Suprapubic skin (tissue), 4 donors: ENCODE measurements around the gene CARM1. TPM values are rescaled to one million over a fixed set of nuclear protein-coding genes. Genes with fewer than 3 reads are reported as not detected.

ENCODE experiments used
- DNase-seq, 2 donors: peaks; one replicate each; pipeline ENCODE4 v3.0.0-alpha.2; 2019; ENCODE audit warnings: low spot score in 2 of 2
- H3K27ac ChIP-seq: fragments of 200-600 bp; sonication (generic); one replicate; pipeline ENCODE4 v1.5.1; 2019
- H3K27me3 ChIP-seq: fragments of 200-600 bp; sonication (generic); one replicate; pipeline ENCODE4 v1.5.1; 2019
- H3K36me3 ChIP-seq: fragments of 200-600 bp; sonication (generic); one replicate; pipeline ENCODE4 v1.5.1; 2019
- H3K4me1 ChIP-seq: fragments of 200-600 bp; sonication (generic); one replicate; pipeline ENCODE4 v1.5.1; 2019
- H3K4me3 ChIP-seq: fragments of 200-600 bp; sonication (generic); one replicate; pipeline ENCODE4 v1.5.1; 2019; ENCODE audit warnings: mild to moderate bottlenecking
- H3K9me3 ChIP-seq: fragments of 200-600 bp; sonication (generic); one replicate; pipeline ENCODE4 v1.5.1; 2019
- EP300 ChIP-seq: sonication (generic); formaldehyde crosslinking; IDR thresholded peaks from one replicate; pipeline ENCODE4 v1.6.1; 2017; ENCODE audit warnings: antibody characterized with exemption
- POLR2A ChIP-seq, 2 donors: fragments of 450-650 bp; IDR thresholded peaks; one replicate each; pipeline ENCODE4 v1.6.1; 2017; ENCODE audit warnings: antibody characterized with exemption in 2 of 2, mild to moderate bottlenecking in 2 of 2, moderate library complexity in 2 of 2
- POLR2AphosphoS5 ChIP-seq, 3 donors: sonication (generic); formaldehyde crosslinking; IDR thresholded peaks; one replicate each; pipeline ENCODE4 v1.6.1; 2017; ENCODE audit warnings: antibody characterized with exemption in 3 of 3
- whole genome bisulfite sequencing: methylation state at CpG from one replicate; pipeline ENCODE4 v1.1.5; 2018; 5-methylcytosine and 5-hydroxymethylcytosine counted together
- total RNA-seq, 4 donors: library from RNA; depleted of rRNA; stranded (reverse); fragments of >200 nt; gene quantifications; one replicate each; pipeline ENCODE4 v1.1.0, GENCODE V29; 2016
- TF ChIP-seq, protein P1 (sequence below), 2 donors: fragments of 200-600 bp in 1 of 2; fragments of 450-650 bp in 1 of 2; sonication (generic) in 1 of 2; IDR thresholded peaks; one replicate each; pipeline ENCODE4 v1.5.1; 2016 to 2019; ENCODE audit warnings: antibody characterized with exemption in 2 of 2, mild to moderate bottlenecking in 1 of 2, moderate library complexity in 1 of 2

Gene CARM1
- total RNA-seq, 4 donors from 2014 or later = 19.8 to 26.6 (median 23.2) TPM

DNA sequence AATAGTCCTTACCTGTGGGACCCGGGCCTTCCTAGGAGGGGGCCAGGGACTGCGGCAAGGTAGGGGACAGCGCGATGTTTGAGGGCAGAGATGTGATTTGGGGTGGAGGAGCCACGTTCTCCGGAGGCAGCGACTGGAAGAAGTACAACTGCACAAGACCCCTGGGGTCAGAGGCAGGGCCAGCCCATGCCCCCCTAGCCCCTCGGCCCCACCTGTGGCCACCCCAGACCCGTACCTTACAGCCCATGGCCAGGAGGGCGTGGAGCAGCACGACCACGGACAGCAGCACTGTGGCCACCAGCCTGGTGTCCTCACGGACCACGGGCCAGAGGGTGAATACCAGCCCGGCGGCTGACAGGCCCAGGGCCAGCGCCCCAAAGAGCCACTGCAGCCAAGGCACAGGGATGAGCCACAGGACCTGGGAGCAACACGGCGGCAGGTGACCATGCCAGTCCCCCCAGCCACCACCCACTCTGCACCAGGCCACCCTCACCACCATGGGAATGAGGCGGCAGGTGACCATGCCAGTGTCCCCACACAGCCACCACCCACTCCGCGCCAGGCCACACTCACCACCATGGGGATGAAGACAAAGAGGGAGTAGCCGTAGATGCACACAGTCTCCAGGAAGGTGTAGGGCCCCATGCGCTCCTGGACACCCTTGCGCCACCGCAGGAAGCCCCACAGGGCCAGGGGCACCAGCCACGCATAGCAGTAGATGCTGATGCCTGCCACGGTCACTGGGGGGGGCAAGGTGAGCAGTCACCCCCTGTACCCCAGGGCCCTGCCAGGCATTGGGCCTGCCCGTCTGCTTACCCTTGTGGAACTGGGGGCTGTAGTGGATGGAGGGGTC, 52.1 kb downstream of the CARM1 start:
- Histone ChIP-seq H3K27me3 (no peaks in the 10 kb centered on the region), H3K36me3 (peaks cover 66% of the 10 kb centered on the region), H3K4me3 (no peak overlapping the region), H3K4me1 (peaks cover 12% of the 10 kb centered on the region), H3K9me3 (no peaks in the 10 kb centered on the region), H3K27ac (no peak overlapping the region)
- WGBS = 87% methylated on average over 7 of the region's 29 CpGs
- no peak for DNase-seq
- TF ChIP-seq POLR2AphosphoS5 (IDR thresholded peaks at IDR 0.05) (no peak), EP300 (no peak), POLR2A (IDR thresholded peaks at IDR 0.05) (no peak)
- TF ChIP-seq, protein P1, sequence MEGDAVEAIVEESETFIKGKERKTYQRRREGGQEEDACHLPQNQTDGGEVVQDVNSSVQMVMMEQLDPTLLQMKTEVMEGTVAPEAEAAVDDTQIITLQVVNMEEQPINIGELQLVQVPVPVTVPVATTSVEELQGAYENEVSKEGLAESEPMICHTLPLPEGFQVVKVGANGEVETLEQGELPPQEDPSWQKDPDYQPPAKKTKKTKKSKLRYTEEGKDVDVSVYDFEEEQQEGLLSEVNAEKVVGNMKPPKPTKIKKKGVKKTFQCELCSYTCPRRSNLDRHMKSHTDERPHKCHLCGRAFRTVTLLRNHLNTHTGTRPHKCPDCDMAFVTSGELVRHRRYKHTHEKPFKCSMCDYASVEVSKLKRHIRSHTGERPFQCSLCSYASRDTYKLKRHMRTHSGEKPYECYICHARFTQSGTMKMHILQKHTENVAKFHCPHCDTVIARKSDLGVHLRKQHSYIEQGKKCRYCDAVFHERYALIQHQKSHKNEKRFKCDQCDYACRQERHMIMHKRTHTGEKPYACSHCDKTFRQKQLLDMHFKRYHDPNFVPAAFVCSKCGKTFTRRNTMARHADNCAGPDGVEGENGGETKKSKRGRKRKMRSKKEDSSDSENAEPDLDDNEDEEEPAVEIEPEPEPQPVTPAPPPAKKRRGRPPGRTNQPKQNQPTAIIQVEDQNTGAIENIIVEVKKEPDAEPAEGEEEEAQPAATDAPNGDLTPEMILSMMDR (IDR thresholded peaks at IDR 0.05) = no peak

DNA sequence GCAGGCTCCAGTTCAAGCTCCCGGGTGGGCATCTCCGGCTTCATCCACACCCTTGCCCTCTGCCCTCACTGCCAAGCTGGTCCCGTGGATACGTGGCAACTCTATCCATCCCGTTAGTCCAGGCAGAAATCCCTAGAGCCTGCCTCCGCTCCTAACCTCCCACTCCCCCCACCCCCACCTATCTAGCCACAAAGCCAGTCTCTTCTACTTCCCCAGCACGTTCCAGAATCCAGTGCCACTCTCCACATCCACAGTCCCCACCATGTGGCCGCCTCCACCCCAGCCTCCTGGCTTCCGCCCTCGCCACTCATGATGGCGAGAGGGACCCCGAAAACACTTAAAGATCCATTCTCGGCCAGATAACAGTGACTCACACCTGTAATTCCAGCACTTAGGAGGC, 53.2 kb downstream of the CARM1 start:
- H3K9me3 ChIP-seq = no peaks in the 10 kb centered on the region
- H3K36me3 ChIP-seq = peaks cover 54% of the 10 kb centered on the region
- 83% methylated on average over 13 of the region's 13 CpGs for WGBS
- no peak for DNase-seq
- H3K4me3 ChIP-seq = no peak overlapping the region
- no peaks in the 10 kb centered on the region for H3K27me3 ChIP-seq
- TF ChIP-seq, protein P1 (IDR thresholded peaks at IDR 0.05) = no peak
- peaks cover 19% of the 10 kb centered on the region for H3K4me1 ChIP-seq
- no peak overlapping the region for H3K27ac ChIP-seq

DNA sequence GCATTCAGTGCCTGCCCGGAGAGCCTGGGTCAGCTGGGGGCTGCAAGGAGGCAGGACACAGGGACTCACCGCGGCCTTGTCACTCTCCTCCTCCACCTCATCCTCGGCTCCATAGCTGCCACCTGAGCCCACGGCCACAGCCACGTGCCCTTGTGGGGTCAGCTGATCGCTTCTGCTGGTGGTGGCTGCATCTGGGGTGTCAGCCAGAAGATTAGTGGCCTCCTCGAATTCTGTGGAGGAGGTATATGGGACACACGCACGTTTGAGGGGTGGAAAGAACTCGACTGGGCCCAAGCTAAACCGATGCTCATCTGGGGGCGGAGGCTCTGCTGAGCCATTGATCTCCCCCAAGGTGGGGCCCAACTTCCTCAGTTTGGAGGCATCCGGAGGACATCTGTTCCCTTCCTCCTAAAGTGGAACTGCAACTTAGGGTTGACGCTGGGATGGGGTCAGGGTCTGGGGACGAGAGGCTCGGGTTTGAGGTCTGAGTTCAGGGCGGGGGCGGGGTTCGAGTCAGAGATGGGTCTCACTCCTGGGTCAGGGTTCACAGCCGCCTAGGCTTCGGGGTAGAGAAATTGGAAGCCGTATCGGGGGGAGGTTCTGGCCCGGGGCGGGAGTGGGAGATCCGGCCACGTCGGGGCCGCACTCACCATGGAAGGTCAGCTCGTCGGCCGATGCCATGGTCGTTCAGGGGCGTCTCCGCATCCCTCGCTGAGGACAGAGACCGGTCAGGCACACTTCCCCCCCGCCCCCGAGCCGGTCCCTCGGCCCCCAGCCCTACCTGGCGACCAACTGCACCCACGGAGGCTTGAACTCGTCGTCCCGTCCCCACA, 56.6 kb downstream of the CARM1 start:
- Histone ChIP-seq H3K27ac (peak overlapping the region; percentile 92), H3K27me3 (no peaks in the 10 kb centered on the region), H3K4me1 (peaks cover 34% of the 10 kb centered on the region), H3K9me3 (no peaks in the 10 kb centered on the region), H3K4me3 (peak overlapping the region; percentile 99), H3K36me3 (peaks cover 25% of the 10 kb centered on the region)
- DNase-seq = no peak
- no peak for TF ChIP-seq POLR2AphosphoS5 (IDR thresholded peaks at IDR 0.05)
- TF ChIP-seq, protein P1 (IDR thresholded peaks at IDR 0.05) = no peak
- no peak for TF ChIP-seq POLR2A (IDR thresholded peaks at IDR 0.05)
- no peak for TF ChIP-seq EP300
- WGBS = 2% methylated on average over 12 of the region's 47 CpGs

DNA sequence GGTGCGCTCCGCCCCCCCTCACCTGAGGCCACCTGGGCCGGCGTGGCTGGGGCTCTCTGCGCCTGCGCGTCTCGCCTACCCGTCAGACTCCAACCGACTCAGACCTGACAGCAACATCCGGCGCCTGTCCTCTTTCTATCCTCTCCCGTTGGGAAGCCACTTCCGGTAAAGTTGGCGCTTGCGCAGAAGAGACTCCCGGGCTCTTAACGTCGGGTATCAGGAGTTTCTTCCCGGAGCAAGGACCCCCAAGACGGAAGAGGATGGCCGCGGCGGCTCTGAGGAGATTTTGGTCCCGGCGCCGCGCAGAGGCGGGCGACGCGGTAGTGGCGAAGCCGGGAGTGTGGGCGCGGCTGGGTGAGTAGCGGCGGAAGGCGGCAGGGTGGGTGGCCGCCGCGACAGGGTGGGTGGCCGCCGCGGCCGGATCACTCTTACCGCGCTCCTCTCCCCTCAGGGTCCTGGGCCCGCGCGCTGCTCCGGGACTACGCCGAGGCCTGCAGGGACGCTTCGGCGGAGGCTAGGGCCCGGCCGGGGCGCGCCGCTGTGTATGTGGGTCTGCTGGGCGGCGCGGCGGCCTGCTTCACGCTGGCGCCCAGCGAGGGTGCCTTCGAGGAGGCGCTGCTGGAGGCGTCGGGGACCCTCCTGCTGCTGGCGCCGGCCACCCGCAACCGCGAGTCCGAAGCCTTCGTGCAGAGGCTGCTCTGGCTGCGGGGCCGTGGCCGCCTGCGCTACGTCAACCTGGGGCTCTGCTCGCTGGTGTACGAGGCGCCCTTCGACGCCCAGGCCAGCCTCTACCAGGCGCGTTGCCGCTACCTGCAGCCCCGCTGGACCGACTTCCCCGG, 57.4 kb downstream of the CARM1 start, which contains the start of the genes TIMM29 and YIPF2:
Gene TIMM29 (plus strand): TSS at position 249 of the 839 bp plus-strand sequence. CDS start 12 bp downstream, at position 261.
Gene YIPF2 (minus strand): TSS at position 77 of the 839 bp plus-strand sequence. CDS start 229 bp downstream, outside the sequence.
- H3K9me3 ChIP-seq = no peaks in the 10 kb centered on the region
- H3K4me3 ChIP-seq = peak within 1 kb of the TSS; percentile 99
- peak; percentile 97 to 98 for DNase-seq
- no peaks in the 10 kb centered on the region for H3K27me3 ChIP-seq
- peaks cover 34% of the 10 kb centered on the region for H3K4me1 ChIP-seq
- peaks cover 23% of the 10 kb centered on the region for H3K36me3 ChIP-seq
- under 1% methylated on average over 36 of the region's 96 CpGs for WGBS
- H3K27ac ChIP-seq = peak within 1 kb of the TSS; percentile 92
- no peak for TF ChIP-seq EP300
- TF ChIP-seq POLR2A (IDR thresholded peaks at IDR 0.05) = no peak
- peak in 2 of 3 donors; percentile 12 to 47 for TF ChIP-seq POLR2AphosphoS5 (IDR thresholded peaks at IDR 0.05)
- TF ChIP-seq, protein P1 (IDR thresholded peaks at IDR 0.05) = no peak
